ENCODE measurements around the gene PIGW. TPM values are rescaled to one million over a fixed set of nuclear protein-coding genes. Genes with fewer than 3 reads are reported as not detected.

The PIGW gene
- total RNA-seq, 1 donor from 2014 or later, result 7.6 TPM

DNA sequence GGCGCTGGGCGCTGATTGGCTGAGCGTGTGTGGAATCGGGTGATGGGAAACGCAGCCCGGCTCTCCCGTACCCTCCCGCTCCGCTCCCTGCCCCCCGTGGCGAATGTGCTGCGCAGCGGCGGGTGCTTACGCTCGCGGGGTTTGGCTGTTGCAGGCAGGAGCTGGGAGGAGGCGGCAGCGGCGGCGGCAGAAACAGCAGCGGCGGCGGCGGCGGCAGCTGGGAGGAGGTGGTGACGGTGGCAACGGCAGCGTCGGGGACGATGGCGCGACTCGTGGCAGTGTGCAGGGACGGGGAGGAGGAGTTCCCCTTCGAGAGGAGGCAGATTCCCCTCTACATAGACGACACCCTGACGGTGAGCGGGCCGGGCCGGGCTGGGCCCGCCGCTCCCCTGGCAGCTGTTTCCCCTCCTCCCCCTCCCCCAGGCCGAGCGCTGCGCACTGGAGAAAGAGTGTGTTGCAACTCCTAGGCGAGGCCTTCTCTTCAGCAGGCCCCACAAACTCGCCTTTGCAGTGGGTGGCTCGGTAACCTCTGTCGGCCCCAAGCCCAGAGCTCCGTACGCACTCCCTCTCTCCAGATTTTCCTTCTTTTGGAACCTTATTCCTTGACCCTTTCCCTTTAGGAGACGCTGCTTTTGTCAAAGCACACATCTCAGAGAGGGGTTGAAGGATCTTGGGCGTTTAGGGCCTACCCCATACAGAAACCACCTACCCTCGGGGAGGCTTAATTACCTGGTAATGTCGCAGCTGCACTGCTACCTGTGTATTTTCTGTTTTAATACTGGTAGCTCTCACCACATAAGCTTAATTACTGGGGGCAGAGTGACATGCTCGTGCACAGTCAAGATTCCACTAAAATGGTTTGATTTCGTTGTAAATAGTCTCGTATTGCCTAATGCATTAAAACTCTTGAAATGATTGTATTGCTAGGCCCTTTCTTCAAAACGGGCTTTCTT, 11.0 kb downstream of the PIGW start:
- DNase-seq, result peak; percentile 98

- DNase-seq, result no peak
Measured at GRCh38 chr17:36546418-36547093, 11.8 kb downstream of the PIGW start.

DNA sequence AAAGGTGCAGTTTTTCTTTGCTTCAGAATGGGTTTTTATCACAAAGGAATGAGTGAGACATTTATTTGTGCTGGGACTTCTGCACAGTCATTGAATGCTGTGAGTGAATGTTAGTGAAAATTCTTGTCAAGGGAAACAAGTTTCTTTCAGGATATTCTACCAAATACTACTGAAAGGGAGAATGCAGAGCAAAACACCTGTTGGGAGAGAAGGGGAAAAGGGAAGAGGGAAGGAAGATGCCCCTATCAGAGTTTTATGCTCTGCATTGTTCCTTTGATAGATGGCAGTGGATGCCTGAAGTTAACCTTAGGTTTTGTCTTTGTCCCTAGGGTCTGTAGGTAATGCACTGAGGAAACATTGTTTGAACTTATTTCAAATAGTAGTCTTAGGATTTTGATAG, 13.0 kb downstream of the PIGW start:
- DNase-seq, result no peak

DNA sequence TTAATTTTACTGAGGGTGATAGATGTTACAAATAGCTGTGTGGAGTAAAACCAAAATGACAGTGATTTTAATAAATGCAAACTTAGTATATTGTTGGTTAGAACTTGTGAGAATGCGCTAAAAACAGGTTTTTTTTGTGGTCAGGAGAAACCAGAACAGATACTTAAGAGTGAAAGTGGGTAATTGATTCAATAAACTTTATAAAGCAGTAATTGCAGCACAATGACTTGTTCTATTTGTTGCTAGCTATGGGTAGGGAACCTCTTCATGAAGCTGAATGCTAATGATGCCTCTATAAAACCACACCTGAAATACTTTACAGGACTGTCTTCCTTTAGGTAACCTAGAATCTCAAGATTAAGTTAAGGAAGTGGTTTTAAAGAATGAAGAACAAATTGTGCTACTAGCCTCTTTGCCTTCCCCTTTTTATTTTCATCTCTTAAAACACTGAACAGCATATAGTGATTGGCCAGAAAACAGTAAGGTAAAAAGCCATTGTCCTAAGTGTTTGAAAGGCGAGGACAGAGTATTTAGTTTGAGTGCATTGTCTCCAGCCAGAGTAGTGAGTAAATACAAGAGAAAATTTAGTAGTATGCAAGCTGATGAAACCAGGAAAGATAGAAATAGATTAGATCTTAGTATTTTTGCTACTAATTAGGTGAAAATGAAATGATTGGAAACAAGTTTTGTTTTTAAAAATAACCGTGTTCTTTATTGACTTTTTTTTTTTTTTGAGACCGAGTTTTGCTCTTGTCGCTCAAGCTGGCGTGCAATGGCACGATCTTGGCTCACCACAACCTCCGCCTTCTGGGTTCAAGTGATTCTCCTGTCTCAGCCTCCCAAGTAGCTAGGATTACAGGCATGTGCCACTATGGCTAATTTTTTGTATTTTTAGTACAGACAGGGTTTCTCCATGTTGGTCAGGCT, 16.0 kb downstream of the PIGW start:
- DNase-seq, result no peak

DNA sequence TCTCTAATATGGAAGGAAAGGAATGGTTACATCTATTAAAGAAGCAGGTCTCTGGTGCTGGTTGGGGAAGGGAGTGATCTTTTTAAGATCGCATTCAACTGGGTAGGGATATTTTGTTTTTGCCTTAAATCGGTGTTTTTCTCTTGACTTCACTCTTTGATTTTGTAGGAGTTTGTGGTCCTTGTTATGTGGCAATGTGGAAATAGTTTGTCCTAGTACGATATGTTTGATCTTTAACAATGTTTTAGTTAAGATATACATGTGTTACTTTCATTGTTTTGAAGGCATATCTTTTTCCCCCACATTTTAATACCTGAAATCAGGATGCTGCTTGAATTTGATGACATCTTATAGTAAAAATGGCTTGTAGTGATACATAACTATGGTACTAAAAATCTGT, 18.7 kb downstream of the PIGW start:
- DNase-seq, result no peak

DNA sequence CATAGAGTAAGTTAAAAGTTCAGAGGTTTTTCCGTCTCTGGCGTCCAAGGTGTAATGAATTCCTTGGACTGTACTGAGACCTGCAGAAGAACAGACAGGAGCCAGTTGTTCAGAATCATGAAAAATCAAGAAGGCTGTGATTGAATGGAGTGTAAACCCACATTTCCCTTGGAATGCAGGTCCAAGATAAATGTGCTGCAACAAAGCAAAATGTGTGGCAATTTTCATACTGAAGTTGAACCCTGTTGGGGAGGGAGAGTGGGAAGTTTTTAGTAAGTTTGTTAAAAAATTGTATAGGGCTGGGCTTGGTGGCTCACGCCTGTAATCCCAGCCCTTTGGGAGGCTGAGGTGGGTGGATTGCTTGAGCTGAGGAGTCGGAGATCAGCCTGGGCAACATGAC, 31.3 kb downstream of the PIGW start:
- no peak for DNase-seq

- DNase-seq, result no peak
Measured at GRCh38 chr17:36575028-36575427, 40.2 kb downstream of the PIGW start.

- DNase-seq, result no peak
Measured at GRCh38 chr17:36576793-36577192, 42.0 kb downstream of the PIGW start.

GRCh38 chr17:36578671-36579070, 43.9 kb downstream of the PIGW start:
- no peak for DNase-seq

DNA sequence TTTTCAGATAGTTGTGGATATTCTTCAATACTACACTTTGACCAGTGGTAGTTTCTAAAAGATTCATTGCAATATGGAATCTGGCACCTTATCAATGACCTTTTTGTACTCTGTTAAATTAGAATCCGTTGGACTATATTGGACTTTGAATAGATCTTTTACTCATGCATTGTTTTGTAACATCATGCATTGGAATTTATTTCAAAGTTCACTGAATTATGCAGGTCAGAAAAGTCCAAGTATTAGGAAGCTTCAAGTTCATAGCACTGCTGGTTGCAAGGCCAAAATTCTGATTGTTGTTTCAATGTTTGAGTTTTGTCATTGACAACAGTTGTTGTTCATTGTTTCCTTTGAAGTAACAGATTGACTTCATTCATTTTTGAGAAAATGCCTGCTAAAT, 49.0 kb downstream of the PIGW start:
- DNase-seq, result no peak

DNA sequence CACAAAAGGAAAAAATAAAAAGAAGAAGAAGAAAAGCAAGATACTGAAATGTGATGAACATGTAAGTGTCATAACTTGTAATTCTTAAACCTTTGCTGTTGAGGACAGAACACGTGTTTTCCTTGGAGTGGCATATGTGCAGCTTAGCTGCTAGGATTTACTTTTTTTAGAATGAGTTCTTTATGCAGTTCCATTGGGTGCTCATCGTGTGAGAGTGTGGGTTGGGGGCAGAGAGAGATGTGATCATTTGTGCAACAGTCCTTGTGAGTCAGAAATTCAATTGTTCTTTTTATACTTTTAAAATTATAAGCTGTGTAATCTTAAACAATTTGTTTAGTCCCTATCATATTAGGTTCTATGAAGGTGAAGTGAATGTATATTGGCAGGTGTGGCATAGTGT, 51.4 kb downstream of the PIGW start:
- no peak for DNase-seq

Small RNA genes within 50 kb of the gene (small RNA-seq; reads per million reads assigned to genes)
- not detected for gene RNA5SP439 (ENCODE audit: low replicate concordance)

Other genes starting within 250 kb of the PIGW start
- gene TBC1D3G, start 211.1 kb upstream of the PIGW start, total RNA-seq, result 0.41 TPM
- gene TBC1D3H, start 146.6 kb upstream of the PIGW start, total RNA-seq, result 2.8 TPM
- gene ZNHIT3, start 48.3 kb upstream of the PIGW start, total RNA-seq, result 23.1 TPM
- 54.2 TPM for gene MYO19, start 119 bp upstream of the PIGW start, total RNA-seq
- gene GGNBP2, start 9.9 kb downstream of the PIGW start, total RNA-seq, result 68.4 TPM
- 7.5 TPM for gene DHRS11, start 56.9 kb downstream of the PIGW start, total RNA-seq
- 6.1 TPM for gene MRM1, start 66.6 kb downstream of the PIGW start, total RNA-seq